MCF 10A (cell line): ENCODE data around the gene LCE3C. TPM values are rescaled to one million over a fixed set of nuclear protein-coding genes. Genes with fewer than 3 reads are reported as not detected.

Source experiments
- BruUV-seq: library from RNA; stranded (reverse); fragments of 400-500 nt; replicated peaks from 2 replicates; lab custom pipeline; 2021; lab: Mats Ljungman, UMichigan
- CTCF ChIA-PET: fragments of 300-600 bp; sonication (Branson Sonifier 250); formaldehyde crosslinking; extraction: SDS; loops from one replicate; lab custom pipeline; 2021; ENCODE audit warnings: antibody characterized with exemption, inconsistent platforms; lab: Yijun Ruan, JAX
- POLR2A ChIA-PET: fragments of 300-600, 350-650 bp; sonication (Branson Sonifier 250); formaldehyde crosslinking; extraction: SDS; loops from one replicate; lab custom pipeline; 2020; ENCODE audit warnings: antibody characterized with exemption, inconsistent platforms; lab: Yijun Ruan, JAX
- DNase-seq: peaks from one replicate; pipeline ENCODE4 v3.0.0-alpha.2; 2018; ENCODE audit not compliant: unreplicated experiment
- H3K27ac Mint-ChIP-seq: one replicate; pipeline ENCODE4 v1.8.0; 2022; ENCODE audit warnings: mild to moderate bottlenecking, low read depth, mixed read lengths; ENCODE audit not compliant: unreplicated experiment
- H3K27me3 Mint-ChIP-seq: one replicate; pipeline ENCODE4 v1.8.0; 2022; ENCODE audit warnings: mixed read lengths; ENCODE audit not compliant: insufficient read depth, unreplicated experiment
- H3K36me3 Mint-ChIP-seq: one replicate; pipeline ENCODE4 v1.8.0; 2022; ENCODE audit warnings: mild to moderate bottlenecking, moderate library complexity, mixed read lengths; ENCODE audit not compliant: insufficient read depth, unreplicated experiment
- H3K4me1 Mint-ChIP-seq: one replicate; pipeline ENCODE4 v1.8.0; 2022; ENCODE audit warnings: mixed read lengths; ENCODE audit not compliant: insufficient read depth, unreplicated experiment
- H3K4me3 Mint-ChIP-seq: one replicate; pipeline ENCODE4 v1.8.0; 2022; ENCODE audit warnings: mild to moderate bottlenecking, moderate library complexity, mixed read lengths; ENCODE audit not compliant: unreplicated experiment
- H3K9me3 Mint-ChIP-seq: one replicate; pipeline ENCODE4 v1.8.0; 2022; ENCODE audit warnings: mixed read lengths; ENCODE audit not compliant: unreplicated experiment
- intact Hi-C: fragments of 100-400 bp; cut with micrococcal nuclease; formaldehyde crosslinking; loops from 2 replicates; pipeline ENCODE4 v1.14.1; 2022
- total RNA-seq: library from RNA; stranded (reverse); gene quantifications from 2 replicates; pipeline ENCODE4 v1.2.3, GENCODE V29; 2022
- TF ChIP-seq, protein P1 (sequence below): fragments of 200-600 bp; IDR thresholded peaks from one replicate; pipeline ENCODE4 v1.8.0; 2022; ENCODE audit warnings: antibody characterized with exemption, mild to moderate bottlenecking; ENCODE audit not compliant: unreplicated experiment

The LCE3C gene
- total RNA-seq, 1 experiment from 2014 or later = not detected

DNA sequence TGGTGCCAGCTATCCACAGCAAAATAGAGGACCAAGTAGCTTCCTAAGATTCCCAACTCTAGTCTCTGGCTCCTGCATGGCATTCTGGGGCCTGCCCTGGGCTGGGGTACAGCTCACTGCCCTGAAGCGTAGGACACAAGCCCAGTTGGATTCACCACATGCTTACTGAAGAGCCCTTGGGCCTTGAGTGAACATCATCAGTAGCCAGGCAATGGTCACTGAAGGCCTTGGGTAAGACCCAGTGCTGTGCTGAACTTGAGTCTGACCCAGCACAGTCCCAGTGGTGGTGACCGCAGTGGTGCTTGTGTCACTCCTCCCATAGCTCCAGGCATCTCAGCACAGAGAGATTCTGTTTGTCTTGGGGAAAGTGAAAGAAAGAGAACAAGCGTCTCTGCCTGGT, 30.6 kb downstream of the LCE3C start:
- BruUV-seq = no TSS peak
- CTCF ChIA-PET = interaction anchor here (0.8 to 5.5 kb wide), 4 partner anchors 8 to 24 kb away, joined by 3 to 29 read pairs (median 5); partner anchors contain the start of gene LCE3A
- H3K9me3 Mint-ChIP-seq = peaks cover 19% of the 10 kb centered on the region

DNA sequence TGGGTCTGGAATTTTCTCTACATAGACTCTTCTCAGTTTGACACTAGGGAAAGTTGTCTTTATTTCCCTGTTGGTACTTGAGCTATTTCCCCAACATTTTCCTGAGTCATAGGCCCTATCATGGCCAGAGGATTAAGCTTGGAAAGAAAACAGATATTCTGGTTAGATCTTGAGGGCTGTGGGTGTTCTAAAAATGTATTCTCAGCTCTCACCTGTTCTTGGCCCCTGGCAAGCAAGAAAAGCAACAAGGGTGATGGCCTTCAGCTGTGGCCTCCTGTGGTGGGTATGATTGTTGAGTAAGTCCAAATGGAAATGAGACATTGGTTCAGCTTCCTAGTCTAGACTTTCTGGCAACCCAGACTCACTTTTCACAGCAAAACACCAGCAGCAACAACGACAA, 40.3 kb downstream of the LCE3C start:
- Mint-ChIP-seq H3K27ac (no peak overlapping the region), H3K9me3 (peaks cover 7% of the 10 kb centered on the region), H3K4me3 (no peak overlapping the region), H3K27me3 (no peaks in the 10 kb centered on the region), H3K36me3 (no peaks in the 10 kb centered on the region), H3K4me1 (peaks cover 6% of the 10 kb centered on the region)
- intact Hi-C loops = no loop called here
- DNase-seq = no peak
- ChIA-PET CTCF (interaction anchor here (0.6 to 11.5 kb wide), 9 partner anchors 9 to 583 kb away, joined by 3 to 132 read pairs (median 4); partner anchors contain the start of gene LCE3A), POLR2A (interaction anchor here (0.6 to 0.7 kb wide), 2 partner anchors 9 to 10 kb away, joined by 3 to 4 read pairs; no protein-coding TSS in a partner anchor)
- BruUV-seq = no TSS peak
- TF ChIP-seq, protein P1, sequence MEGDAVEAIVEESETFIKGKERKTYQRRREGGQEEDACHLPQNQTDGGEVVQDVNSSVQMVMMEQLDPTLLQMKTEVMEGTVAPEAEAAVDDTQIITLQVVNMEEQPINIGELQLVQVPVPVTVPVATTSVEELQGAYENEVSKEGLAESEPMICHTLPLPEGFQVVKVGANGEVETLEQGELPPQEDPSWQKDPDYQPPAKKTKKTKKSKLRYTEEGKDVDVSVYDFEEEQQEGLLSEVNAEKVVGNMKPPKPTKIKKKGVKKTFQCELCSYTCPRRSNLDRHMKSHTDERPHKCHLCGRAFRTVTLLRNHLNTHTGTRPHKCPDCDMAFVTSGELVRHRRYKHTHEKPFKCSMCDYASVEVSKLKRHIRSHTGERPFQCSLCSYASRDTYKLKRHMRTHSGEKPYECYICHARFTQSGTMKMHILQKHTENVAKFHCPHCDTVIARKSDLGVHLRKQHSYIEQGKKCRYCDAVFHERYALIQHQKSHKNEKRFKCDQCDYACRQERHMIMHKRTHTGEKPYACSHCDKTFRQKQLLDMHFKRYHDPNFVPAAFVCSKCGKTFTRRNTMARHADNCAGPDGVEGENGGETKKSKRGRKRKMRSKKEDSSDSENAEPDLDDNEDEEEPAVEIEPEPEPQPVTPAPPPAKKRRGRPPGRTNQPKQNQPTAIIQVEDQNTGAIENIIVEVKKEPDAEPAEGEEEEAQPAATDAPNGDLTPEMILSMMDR = no peak

More for the DNA sequence above, 30.6 kb downstream of the LCE3C start:
- POLR2A ChIA-PET = no interaction called here
- intact Hi-C loops = no loop called here
- no peak overlapping the region for H3K27ac Mint-ChIP-seq
- no peak overlapping the region for H3K4me3 Mint-ChIP-seq
- no peak for DNase-seq
- no peaks in the 10 kb centered on the region for H3K27me3 Mint-ChIP-seq
- TF ChIP-seq, protein P1 = no peak
- no peaks in the 10 kb centered on the region for H3K4me1 Mint-ChIP-seq
- H3K36me3 Mint-ChIP-seq = no peaks in the 10 kb centered on the region

DNA sequence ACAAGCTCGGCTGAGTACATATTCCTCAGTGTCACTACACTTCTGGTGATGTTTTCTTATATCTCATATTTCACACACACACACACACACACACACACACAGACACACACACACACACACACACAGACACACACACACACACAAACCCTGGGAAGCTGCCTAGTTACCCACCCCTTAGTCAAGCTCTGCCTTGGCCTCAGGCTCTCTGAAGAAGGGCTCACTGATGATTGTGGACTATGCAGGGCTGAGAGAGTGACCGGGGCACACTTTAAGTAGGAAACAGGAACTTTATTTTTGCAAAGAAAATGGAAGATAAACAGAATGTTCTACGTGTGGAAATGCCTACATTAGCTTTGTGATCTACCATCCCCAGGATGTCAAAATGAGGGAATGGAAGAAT, 43.9 kb downstream of the LCE3C start:
- TF ChIP-seq, protein P1 = no peak
- no peak overlapping the region for H3K27ac Mint-ChIP-seq
- POLR2A ChIA-PET = interaction anchor here (0.7 kb wide), 1 partner anchor 26 kb away, joined by 3 read pairs; no protein-coding TSS in a partner anchor
- H3K4me1 Mint-ChIP-seq = peaks cover 6% of the 10 kb centered on the region
- H3K9me3 Mint-ChIP-seq = peaks cover 5% of the 10 kb centered on the region
- H3K27me3 Mint-ChIP-seq = no peaks in the 10 kb centered on the region
- BruUV-seq = no TSS peak
- DNase-seq = no peak
- H3K4me3 Mint-ChIP-seq = no peak overlapping the region
- intact Hi-C loops = no loop called here
- CTCF ChIA-PET = interaction anchor here (0.6 to 11.5 kb wide), 7 partner anchors 12 to 779 kb away, joined by 3 to 132 read pairs (median 6); no protein-coding TSS in a partner anchor
- no peaks in the 10 kb centered on the region for H3K36me3 Mint-ChIP-seq

DNA sequence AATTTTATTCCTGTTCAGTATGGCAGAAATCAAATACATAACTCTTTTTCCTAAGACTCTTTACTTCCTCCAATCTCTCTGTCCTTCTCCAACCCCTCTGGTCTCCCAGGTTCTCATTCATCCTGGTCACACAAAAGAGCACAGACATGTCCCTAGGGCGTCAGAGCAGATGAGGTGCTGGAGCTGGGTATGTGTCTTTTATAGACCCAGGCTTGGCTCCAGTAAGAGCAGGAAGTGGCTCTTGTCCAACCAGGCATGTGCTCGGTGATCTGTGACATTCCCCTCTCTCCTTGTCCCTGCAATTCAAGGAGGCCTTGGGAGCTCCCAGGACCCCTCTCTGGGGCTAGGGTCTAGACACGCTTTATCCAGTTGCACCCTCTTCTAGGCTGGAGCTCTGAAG, 45.1 kb downstream of the LCE3C start:
- H3K4me3 Mint-ChIP-seq = no peak overlapping the region
- H3K27me3 Mint-ChIP-seq = no peaks in the 10 kb centered on the region
- H3K27ac Mint-ChIP-seq = no peak overlapping the region
- peaks cover 6% of the 10 kb centered on the region for H3K4me1 Mint-ChIP-seq
- no TSS peak for BruUV-seq
- TF ChIP-seq, protein P1 = no peak
- H3K36me3 Mint-ChIP-seq = no peaks in the 10 kb centered on the region
- no peak for DNase-seq
- POLR2A ChIA-PET = interaction anchor here (1.3 kb wide), 1 partner anchor 9 kb away, joined by 7 read pairs; no protein-coding TSS in a partner anchor
- no peaks in the 10 kb centered on the region for H3K9me3 Mint-ChIP-seq
- intact Hi-C loops = no loop called here
- CTCF ChIA-PET = interaction anchor here (0.7 to 14.4 kb wide), 6 partner anchors 9 to 579 kb away, joined by 3 to 253 read pairs (median 5); no protein-coding TSS in a partner anchor
